GM12865 (cell line): ENCODE results near the gene GCC2.
A peak's percentile ranks its signal among the peaks of the same experiment; 100 is the strongest.

ENCODE experiments used
- DNase-seq: peaks from one replicate; pipeline ENCODE4 v3.0.0; 2010; ENCODE audit warnings: low read depth
- H3K4me3 ChIP-seq: 2 replicates; pipeline ENCODE4 v1.5.1; 2011; ENCODE audit warnings: mild to moderate bottlenecking, low read depth, low read length, control low read depth
- TF ChIP-seq, protein P1 (sequence below): IDR thresholded peaks from 2 replicates; pipeline ENCODE4 v1.5.1; 2011; ENCODE audit warnings: low read length, control low read depth, low read depth, inconsistent platforms; ENCODE audit not compliant: insufficient read depth; ENCODE audit errors: missing control alignments

The GCC2 gene

GRCh38 chr2:108441712-108442111 is 7.3 kb upstream of the GCC2 start:
- no peak for DNase-seq
- TF ChIP-seq, protein P1, sequence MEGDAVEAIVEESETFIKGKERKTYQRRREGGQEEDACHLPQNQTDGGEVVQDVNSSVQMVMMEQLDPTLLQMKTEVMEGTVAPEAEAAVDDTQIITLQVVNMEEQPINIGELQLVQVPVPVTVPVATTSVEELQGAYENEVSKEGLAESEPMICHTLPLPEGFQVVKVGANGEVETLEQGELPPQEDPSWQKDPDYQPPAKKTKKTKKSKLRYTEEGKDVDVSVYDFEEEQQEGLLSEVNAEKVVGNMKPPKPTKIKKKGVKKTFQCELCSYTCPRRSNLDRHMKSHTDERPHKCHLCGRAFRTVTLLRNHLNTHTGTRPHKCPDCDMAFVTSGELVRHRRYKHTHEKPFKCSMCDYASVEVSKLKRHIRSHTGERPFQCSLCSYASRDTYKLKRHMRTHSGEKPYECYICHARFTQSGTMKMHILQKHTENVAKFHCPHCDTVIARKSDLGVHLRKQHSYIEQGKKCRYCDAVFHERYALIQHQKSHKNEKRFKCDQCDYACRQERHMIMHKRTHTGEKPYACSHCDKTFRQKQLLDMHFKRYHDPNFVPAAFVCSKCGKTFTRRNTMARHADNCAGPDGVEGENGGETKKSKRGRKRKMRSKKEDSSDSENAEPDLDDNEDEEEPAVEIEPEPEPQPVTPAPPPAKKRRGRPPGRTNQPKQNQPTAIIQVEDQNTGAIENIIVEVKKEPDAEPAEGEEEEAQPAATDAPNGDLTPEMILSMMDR: no peak

DNA sequence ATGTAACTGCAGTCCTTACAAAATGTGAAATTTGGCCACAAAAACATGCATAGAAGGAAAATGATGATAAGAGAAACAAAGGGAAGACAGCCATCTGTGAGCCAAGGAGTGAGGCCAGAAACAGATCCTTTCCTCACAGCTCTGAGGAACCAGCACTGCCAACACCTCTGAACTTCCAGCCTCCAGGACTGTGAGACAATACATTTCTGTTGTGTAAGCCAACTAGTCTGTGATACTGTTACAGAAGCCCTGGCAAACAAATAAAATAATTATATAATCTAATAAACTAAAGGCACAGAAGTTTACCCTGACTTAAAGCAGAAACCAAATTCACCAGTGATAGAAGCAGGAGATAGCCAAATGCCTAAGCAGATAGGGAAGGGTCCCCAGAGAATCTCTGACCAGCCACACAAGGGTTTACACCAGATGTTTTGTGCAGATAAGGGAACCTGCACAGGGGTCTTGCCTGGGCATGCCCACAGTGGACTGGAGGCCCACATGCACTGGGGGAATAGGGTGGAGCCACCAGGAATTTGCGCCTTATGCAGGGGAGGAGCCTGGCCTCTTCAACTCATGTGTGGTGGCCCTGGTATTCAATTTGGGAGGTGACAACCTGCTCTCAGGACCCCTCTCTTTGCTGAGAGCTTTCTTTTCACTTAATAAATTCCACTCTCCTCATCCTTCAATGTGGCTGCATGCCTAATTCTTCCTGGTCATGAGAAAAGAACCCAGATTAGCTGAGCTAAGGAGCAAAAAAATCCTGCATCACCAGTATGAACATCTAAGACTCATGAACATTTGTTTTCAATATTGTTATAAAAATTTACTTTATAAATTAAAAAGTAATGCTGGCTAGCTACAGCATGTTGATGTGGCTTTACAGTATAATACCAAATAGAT is 3.8 kb upstream of the GCC2 start:
- TF ChIP-seq, protein P1: no peak
- H3K4me3 ChIP-seq: no peak overlapping the region
- no peak for DNase-seq

More at GRCh38 chr2:108441712-108442111, 7.3 kb upstream of the GCC2 start:
- no peak overlapping the region for H3K4me3 ChIP-seq

- no peak for DNase-seq
- H3K4me3 ChIP-seq: no peak overlapping the region
These were observed 2.3 kb upstream of the GCC2 start for GRCh38 chr2:108446703-108447102.

DNA sequence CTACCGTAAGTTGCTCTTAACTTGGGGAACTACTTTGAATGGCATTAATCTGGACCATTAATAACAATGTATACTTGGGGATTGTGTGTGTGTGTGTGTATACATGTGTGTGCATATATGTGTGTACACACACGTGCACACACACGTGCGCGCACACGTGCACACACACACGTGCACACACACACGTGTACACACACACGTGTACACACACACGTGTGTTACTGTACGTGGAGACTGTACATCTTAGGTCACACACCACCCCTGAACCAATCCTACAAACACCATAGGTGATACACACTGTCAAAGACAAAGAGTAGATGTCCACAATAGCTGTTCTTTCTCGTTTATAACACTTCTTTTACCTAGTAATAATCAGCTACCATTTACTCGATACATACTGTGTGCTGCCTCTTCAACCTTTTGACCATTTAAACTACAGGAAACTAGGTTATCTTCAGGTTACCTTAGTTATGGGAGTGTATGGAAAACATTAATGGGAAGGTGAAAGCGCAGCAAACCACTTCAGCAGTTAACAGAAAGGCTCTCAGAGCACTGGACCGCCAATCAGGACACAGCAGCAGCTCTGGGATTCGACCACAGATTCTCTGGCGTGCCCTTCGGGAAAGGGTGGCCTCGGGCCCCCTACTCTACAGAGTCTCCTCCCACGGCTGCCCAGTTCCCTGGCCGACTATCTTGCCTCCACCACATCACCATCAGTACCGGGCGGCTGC is 894 bp upstream of the GCC2 start:
- TF ChIP-seq, protein P1: no peak
- peak overlapping the region; percentile 91 for H3K4me3 ChIP-seq
- DNase-seq: no peak

More at GRCh38 chr2:108446703-108447102, 2.3 kb upstream of the GCC2 start:
- TF ChIP-seq, protein P1: no peak

DNA sequence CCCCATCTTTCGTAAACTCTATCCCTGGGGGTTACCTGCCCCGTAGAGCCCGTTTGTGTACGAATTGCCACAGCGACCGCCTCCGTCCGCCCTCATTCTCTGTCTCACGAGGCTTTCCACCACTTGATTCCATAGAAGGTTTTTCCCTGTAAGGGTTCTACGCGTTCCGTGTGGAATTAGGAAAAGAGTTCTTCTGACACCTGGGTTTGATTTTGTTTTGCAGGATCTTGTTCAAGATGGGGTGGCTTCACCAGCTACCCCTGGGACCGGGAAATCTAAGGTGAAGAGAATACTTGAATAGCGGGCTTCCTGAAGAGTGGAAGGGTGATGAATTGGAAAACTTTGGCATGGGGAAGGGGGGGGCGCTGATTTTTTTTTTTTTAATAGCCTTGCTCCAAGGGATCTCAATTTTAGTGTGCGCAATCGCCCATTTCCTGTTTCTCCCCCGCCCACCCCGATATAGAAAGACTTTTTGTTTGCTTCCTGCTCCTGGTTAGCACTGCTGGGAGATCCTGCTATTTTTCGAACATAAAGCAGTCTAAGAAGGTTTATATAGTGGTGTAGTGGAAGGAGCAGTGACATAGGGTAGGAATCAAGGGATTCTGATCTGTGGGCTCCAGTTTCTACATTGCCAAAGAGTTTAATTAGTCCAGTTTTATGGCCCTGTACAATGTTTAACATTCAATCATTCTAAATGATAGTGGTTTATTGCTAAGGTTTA is 564 bp downstream of the GCC2 start:
- H3K4me3 ChIP-seq: peak overlapping the region; percentile 91
- TF ChIP-seq, protein P1: no peak
- DNase-seq: peak; percentile 18

GRCh38 chr2:108450863-108451262 is 1.9 kb downstream of the GCC2 start:
- TF ChIP-seq, protein P1: no peak
- no peak overlapping the region for H3K4me3 ChIP-seq
- DNase-seq: no peak
